HG03097 (cell line): ENCODE results near the gene LYPD8.

Experiments
- ATAC-seq: cut with Tn5 transposase; IDR thresholded peaks from one replicate; pipeline ENCODE4 v1.9.1; 2021; ENCODE audit not compliant: unreplicated experiment, low FRiP score

The LYPD8 gene

GRCh38 chr1:248703674-248704073, 51.9 kb downstream of the LYPD8 start:
- no peak for ATAC-seq

GRCh38 chr1:248702714-248703113, 52.8 kb downstream of the LYPD8 start, which contains the start of gene OR14I1:
TSS of gene OR14I1 (minus strand) at chr1:248702766.
- no peak for ATAC-seq

- no peak for ATAC-seq
These were observed 56.5 kb downstream of the LYPD8 start for GRCh38 chr1:248699099-248699498.

- no peak for ATAC-seq
These were observed 57.7 kb downstream of the LYPD8 start for GRCh38 chr1:248697907-248698306.

- no peak for ATAC-seq
These were observed 58.8 kb downstream of the LYPD8 start for GRCh38 chr1:248696774-248697173.

- no peak for ATAC-seq
These were observed 59.3 kb downstream of the LYPD8 start for GRCh38 chr1:248696261-248696660.

GRCh38 chr1:248695451-248696132, 60.0 kb downstream of the LYPD8 start:
- no peak for ATAC-seq

DNA sequence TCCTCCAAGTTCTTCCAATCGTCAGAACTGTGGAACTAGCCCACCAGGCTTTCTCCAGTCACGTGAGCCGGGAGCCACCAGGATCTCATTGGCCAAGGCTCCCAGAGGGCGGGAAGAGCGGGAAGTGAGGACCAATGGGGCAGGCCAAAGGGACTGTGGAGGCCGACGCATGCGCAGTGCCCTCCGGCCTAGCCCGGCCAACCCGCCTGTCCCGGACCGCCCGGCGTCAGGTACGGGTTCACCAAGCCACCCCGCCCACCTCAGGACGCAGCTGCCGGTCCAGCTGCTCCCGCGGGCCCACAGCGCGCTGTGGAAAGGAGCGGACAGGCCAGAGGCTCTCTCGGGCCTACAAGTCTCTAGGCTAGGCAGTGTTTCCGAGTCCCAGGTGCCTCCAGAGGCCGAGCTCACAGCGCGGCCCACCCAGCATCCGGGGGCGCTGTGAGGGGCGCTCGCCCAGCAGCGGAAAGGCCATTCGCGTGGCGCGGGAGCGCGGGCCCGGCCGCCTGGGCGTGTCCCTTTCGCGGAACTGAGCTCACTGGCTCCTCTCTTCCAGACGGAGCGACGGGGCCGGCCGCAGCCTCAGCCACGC, 63.9 kb downstream of the LYPD8 start:
- no peak for ATAC-seq
